ENCODE data around the gene S100A10.

GRCh38 chr1:151985768-151986167 lies 7.9 kb downstream of the S100A10 start:
- TF ChIP-seq FOS (IDR thresholded peaks at IDR 0.05; ENCODE audit: low read depth, low read length) (no peak), CTCF (conservative IDR thresholded peaks at IDR 0.05; ENCODE audit: low read depth, low read length) (no peak), POLR2A (IDR thresholded peaks at IDR 0.05; ENCODE audit: low read depth, low read length) (no peak), MAFK (IDR thresholded peaks at IDR 0.05; ENCODE audit: low read depth, low read length) (no peak), MXI1 (IDR thresholded peaks at IDR 0.05; ENCODE audit: borderline replicate concordance, low read depth, low read length) (no peak), RAD21 (IDR thresholded peaks at IDR 0.05; ENCODE audit: low read length) (no peak)

Measured in IMR-90 (cell line).